Large intestine (tissue), 3 donors: ENCODE results near the gene PGD. TPM values are rescaled to one million over a fixed set of nuclear protein-coding genes. Genes with fewer than 3 reads are reported as not detected.
"Not testable (repeated sequence)": the region's sequence is repeated elsewhere in the genome, so short reads cannot be mapped to it uniquely, and the experiment has no call there.

ENCODE experiments used
- DNase-seq, 2 donors: peaks; one replicate each; pipeline versions ENCODE4 v3.0.0 to v3.0.0-alpha.2; 2013
- H3K27ac ChIP-seq: one replicate; pipeline ENCODE4 v1.5.1; 2013; ENCODE audit warnings: low read length
- H3K27me3 ChIP-seq: 2 replicates; pipeline ENCODE4 v1.6.1; 2013; ENCODE audit warnings: low read length; ENCODE audit not compliant: control insufficient read depth, insufficient read depth
- H3K36me3 ChIP-seq: 2 replicates; pipeline ENCODE4 v1.6.1; 2013; ENCODE audit warnings: low read length; ENCODE audit not compliant: control insufficient read depth, insufficient read depth
- H3K4me1 ChIP-seq: one replicate; pipeline ENCODE4 v1.6.1; 2013; ENCODE audit warnings: low read length; ENCODE audit not compliant: control insufficient read depth, insufficient read depth
- H3K4me3 ChIP-seq: one replicate; pipeline ENCODE4 v1.5.1; 2013; ENCODE audit warnings: low read length
- H3K9me3 ChIP-seq: one replicate; pipeline ENCODE4 v1.6.1; 2013; ENCODE audit warnings: mild to moderate bottlenecking, low read depth, low read length, moderate library complexity; ENCODE audit not compliant: control insufficient read depth
- WGBS: methylation state at CpG from one replicate; pipeline ENCODE4 v1.1.5; 2013; ENCODE audit warnings: low lambda C conversion rate; ENCODE audit not compliant: insufficient coverage; 5-methylcytosine and 5-hydroxymethylcytosine counted together
- polyA plus RNA-seq: library from polyadenylated mRNA; unstranded; fragments of 120-200 nt; gene quantifications from one replicate; pipeline ENCODE4 v1.2.1, GENCODE V29; 2013

Gene PGD
- polyA plus RNA-seq, 1 donor, result 130 TPM

DNA sequence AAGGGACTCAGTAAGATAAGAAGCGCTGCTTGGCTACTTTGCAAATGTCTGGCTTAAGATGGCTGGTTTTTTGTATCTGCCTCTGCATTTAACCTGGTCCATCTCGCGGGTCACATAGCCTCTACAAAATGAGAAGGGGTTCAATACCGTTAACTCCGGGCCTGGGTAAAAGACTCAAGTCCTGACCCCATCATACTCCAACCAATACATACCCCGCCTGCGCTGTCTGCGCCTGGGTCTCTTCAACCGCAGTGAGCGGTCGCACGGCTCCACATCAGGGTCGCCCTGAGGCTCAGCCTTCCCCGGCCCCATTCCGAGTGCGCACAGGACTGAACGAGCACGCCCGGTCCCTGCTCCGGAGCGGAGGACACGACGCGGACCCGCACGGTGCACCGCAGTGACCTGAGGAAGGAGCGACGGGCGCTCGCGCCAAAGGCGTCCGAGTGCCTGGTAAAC, 558 bp upstream of the PGD start:
- H3K36me3 ChIP-seq, result peaks cover 11% of the 10 kb centered on the region
- no peaks in the 10 kb centered on the region for H3K27me3 ChIP-seq
- H3K4me1 ChIP-seq, result peaks cover 12% of the 10 kb centered on the region
- no peaks in the 10 kb centered on the region for H3K9me3 ChIP-seq
- H3K27ac ChIP-seq, result peak overlapping the region; percentile 13
- no peak for DNase-seq
- no CpG with 5 or more reads among the region's 34 CpGs for WGBS
- H3K4me3 ChIP-seq, result peak overlapping the region; percentile 82

DNA sequence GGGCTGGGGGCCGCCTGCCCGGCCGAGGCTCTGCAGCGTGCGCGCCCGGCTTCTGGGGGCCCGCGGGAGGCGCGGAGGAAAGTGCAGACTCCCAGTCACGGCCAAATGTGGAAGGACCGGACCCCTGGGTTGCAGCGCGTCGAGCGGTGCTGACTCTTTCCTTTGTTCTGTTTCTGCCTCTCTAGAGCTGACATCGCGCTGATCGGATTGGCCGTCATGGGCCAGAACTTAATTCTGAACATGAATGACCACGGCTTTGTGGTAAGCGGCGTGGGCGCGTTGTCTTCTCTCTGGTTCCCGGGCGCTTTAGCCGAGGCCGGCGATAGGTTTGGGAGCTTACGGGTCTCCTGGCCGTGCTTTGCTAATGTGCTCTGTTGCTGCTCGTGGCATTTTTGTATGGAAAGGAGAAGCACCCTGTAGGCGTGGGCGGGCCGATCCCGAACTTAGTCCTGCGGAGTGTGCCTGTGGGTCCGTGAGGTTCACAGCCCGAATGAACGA, 629 bp downstream of the PGD start:
- DNase-seq, result no peak
- H3K36me3 ChIP-seq, result peaks cover 22% of the 10 kb centered on the region
- peak overlapping the region; percentile 1 for H3K27ac ChIP-seq
- H3K9me3 ChIP-seq, result no peaks in the 10 kb centered on the region
- H3K4me1 ChIP-seq, result peaks cover 12% of the 10 kb centered on the region
- 0% methylated on average over 1 of the region's 42 CpGs for WGBS
- peak overlapping the region; percentile 82 for H3K4me3 ChIP-seq
- no peaks in the 10 kb centered on the region for H3K27me3 ChIP-seq

DNA sequence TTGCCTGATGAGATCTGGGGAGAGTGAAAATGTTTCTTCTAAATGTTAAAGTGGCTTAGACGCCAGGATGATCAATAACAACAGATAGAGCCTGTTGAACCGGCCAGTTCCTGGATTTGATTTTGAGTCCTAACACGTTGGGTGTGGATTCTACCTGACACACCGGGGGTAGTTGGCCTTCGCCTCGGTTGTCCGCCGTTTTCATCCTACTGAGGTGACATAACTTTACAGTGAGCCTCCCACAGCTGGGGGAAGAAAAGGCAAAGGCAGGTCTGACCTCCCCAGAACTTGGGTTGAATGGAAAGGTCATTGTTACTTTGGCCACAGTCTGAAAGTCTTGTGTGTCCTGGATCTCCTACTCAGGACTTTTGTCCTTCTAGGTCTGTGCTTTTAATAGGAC, 1.1 kb downstream of the PGD start:
- peak overlapping the region; percentile 82 for H3K4me3 ChIP-seq
- no peaks in the 10 kb centered on the region for H3K9me3 ChIP-seq
- peaks cover 27% of the 10 kb centered on the region for H3K36me3 ChIP-seq
- H3K27me3 ChIP-seq, result no peaks in the 10 kb centered on the region
- H3K4me1 ChIP-seq, result peaks cover 12% of the 10 kb centered on the region
- no CpG with 5 or more reads among the region's 8 CpGs for WGBS
- peak in 1 of 2 donors; percentile 13 for DNase-seq
- peak overlapping the region; percentile 27 for H3K27ac ChIP-seq

DNA sequence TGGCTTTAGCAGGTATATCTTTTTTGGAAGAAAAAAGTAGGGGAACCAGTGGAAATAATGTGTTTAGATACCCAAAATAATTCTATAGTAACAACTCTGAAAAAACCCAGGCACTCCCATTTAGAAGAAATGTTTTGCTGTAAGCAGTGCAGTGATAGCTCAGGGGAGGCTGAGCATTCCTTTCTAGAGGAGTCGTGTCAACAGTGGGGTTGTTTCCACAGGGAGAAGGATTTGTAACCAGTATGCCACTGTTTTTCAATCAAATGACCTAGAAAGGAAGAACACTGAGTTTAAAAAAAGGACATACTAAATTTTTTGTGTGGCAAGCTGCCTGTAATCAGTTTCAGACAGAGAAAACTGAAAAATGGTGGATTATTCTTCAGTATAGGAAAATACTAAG, 2.4 kb downstream of the PGD start:
- Histone ChIP-seq H3K27me3 (no peaks in the 10 kb centered on the region), H3K4me1 (peaks cover 12% of the 10 kb centered on the region), H3K36me3 (peaks cover 39% of the 10 kb centered on the region), H3K27ac (no peak overlapping the region), H3K4me3 (no peak overlapping the region), H3K9me3 (no peaks in the 10 kb centered on the region)
- DNase-seq, result no peak
- no CpG with 5 or more reads among the region's 1 CpG for WGBS

DNA sequence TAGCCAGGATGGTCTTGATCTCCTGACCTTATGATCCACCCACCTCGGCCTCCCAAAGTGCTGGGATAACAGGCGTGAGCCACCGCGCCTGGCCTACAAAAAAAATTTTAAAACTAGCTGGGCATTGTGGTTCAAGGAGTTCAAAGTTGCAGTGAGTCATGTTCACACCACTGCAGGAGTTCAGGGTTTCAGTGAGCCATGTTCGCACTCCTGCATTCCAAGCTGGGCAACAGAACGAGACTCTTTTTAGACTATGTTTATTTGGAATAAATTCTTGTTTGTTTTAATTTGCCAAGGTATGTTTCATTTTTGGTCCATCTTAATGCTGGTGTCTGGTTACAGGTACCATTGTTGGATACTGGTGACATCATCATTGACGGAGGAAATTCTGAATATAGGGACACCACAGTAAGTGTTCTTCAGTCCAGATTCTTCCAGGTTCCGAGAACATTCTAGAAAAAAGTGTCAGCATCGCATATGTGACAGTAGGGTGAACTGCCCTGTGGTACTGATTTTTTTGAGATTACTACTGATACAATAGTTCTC, 3.9 kb downstream of the PGD start:
- Histone ChIP-seq H3K4me3 (no peak overlapping the region), H3K27ac (no peak overlapping the region), H3K9me3 (no peaks in the 10 kb centered on the region), H3K4me1 (peaks cover 12% of the 10 kb centered on the region), H3K36me3 (peaks cover 54% of the 10 kb centered on the region), H3K27me3 (no peaks in the 10 kb centered on the region)
- no peak for DNase-seq
- WGBS, result 100% methylated on average over 2 of the region's 9 CpGs

DNA sequence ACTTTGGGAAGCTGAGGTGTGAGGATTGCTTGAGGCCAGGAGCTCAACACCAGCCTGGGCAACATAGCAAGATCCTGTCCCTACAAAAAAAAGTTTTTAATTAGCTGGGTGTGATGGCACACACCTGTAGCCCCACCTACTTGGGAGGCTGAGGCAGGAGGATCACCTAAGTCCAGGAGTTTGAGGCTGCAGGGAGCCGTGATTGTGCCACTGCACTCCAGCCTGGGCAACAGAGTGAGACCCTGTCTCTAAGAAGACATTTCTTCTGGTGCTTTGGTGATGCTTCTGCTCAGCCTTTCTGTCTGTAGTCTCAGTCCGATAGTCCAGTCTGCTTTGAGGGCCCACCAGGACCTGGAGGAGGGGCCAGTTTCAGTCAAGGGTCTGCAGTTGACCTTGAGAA, 8.3 kb downstream of the PGD start:
- WGBS, result no CpG with 5 or more reads among the region's 2 CpGs
- Histone ChIP-seq H3K36me3 (peaks cover 88% of the 10 kb centered on the region), H3K27ac (no peak overlapping the region), H3K27me3 (no peaks in the 10 kb centered on the region), H3K4me3 (no peak overlapping the region), H3K9me3 (no peaks in the 10 kb centered on the region), H3K4me1 (no peaks in the 10 kb centered on the region)
- DNase-seq, result no peak

DNA sequence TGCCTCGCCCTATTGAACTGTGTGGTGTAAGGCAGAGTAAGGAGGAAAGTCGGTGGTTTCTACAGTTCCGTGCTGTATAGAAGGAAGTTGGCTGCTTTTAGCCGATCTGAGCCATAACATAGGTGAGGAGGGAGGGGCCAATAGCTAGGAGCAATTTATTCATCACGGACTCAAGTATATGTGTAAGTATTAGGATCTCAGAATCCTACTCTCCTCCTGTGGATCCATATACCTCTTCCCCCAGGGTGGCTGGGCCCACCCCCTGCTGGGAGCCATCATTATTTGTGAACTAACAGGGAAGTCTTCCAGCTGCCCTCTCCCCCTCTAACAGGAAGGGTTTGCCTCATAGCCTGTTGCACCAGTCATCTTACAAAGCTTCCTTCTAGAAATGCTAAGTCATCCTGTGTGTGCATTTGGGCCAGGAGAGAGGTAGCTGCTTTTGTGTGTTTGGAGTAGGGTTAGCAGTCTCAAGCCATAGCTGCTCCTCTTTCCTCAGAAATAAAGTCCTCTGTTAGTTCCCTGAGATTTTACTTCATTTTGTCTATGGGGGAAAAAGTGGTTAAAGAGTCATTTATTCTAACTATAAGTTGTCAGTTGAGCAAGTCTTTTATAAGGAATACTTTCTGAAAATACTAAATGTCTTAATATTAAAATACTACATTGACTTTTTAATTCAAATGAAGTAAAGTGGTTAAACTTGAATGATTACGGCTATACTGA, 16.5 kb downstream of the PGD start:
- Histone ChIP-seq H3K36me3 (peaks cover 73% of the 10 kb centered on the region), H3K4me1 (no peaks in the 10 kb centered on the region), H3K4me3 (no peak overlapping the region), H3K27ac (no peak overlapping the region), H3K9me3 (no peaks in the 10 kb centered on the region), H3K27me3 (no peaks in the 10 kb centered on the region)
- no peak for DNase-seq
- 100% methylated on average over 2 of the region's 6 CpGs for WGBS

DNA sequence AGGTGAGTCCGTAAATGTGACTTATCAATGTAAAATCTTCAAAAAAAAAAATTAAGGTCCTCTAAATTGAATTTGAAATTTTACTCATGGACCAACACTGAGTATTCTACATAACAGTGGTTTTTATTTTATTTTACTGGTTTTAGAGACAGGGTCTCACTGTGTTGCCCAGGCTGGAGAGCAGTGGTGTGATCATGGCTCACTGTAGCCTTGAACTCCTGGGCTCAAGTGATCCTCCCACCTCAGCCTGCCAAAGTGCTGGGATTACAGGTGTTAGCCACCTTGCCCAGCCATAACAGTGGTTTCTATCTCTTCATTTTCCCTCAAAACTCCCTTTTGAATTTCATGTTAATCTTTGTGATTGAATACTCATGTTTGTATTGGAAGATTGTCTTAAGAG, 17.1 kb downstream of the PGD start:
- not testable (repeated sequence) for DNase-seq, H3K4me1 ChIP-seq, H3K27me3 ChIP-seq, H3K9me3 ChIP-seq, H3K27ac ChIP-seq, H3K4me3 ChIP-seq
- no CpG with 5 or more reads among the region's 1 CpG for WGBS
- peaks cover 73% of the 10 kb centered on the region for H3K36me3 ChIP-seq

DNA sequence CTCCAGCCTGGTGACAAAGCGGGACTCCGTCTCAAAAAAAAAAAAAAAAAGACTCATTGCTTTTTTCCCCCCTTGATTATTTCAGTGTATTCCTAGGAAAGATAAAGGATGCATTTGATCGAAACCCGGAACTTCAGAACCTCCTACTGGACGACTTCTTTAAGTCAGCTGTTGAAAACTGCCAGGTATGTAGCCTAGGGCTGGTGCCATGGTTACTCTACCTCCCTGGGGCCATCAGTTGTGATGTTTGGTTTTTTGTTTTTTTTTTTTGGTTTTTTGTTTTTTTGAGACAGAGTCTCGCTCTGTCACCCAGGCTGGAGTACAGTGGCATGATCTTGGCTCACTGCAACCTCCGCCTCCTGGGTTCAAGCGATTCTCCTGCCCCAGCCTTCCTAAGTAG, 19.9 kb downstream of the PGD start:
- WGBS, result 100% methylated on average over 1 of the region's 8 CpGs
- H3K36me3 ChIP-seq, result peaks cover 59% of the 10 kb centered on the region
- not testable (repeated sequence) for H3K27ac ChIP-seq, H3K4me3 ChIP-seq, H3K9me3 ChIP-seq, DNase-seq, H3K4me1 ChIP-seq, H3K27me3 ChIP-seq

DNA sequence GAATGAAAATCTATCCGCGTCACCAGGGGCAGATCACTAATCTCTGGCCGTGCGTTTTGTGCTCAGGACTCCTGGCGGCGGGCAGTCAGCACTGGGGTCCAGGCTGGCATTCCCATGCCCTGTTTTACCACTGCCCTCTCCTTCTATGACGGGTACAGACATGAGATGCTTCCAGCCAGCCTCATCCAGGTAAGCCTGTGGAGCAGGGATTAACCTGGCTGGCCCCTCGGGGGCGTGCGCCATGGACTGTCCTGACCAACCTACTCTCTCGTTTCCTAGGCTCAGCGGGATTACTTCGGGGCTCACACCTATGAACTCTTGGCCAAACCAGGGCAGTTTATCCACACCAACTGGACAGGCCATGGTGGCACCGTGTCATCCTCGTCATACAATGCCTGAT, 20.5 kb downstream of the PGD start:
- H3K9me3 ChIP-seq, result no peaks in the 10 kb centered on the region
- H3K27me3 ChIP-seq, result no peaks in the 10 kb centered on the region
- H3K36me3 ChIP-seq, result peaks cover 56% of the 10 kb centered on the region
- no peak overlapping the region for H3K27ac ChIP-seq
- no peaks in the 10 kb centered on the region for H3K4me1 ChIP-seq
- WGBS, result no CpG with 5 or more reads among the region's 15 CpGs
- DNase-seq, result no peak
- H3K4me3 ChIP-seq, result no peak overlapping the region

DNA sequence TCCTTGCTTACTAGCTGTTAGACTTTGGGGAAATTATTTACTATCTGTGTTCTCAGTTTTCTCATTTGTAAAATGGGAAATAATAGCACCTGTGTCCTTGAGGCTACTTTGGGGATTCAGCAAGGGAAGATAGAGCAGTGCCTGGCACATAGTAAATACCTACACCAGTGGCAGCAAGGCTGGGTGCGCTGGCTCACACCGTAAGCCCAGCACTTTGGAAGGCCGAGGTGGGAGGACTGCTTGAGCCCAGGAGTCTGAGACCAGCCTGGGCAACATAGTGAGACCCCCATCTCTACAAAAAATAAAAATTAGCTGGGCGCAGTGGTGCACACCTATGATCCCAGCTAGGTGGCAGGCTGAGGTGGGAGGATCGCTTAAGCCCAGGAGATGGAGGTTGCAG, 22.8 kb downstream of the PGD start:
- no CpG with 5 or more reads among the region's 5 CpGs for WGBS
- Histone ChIP-seq H3K27me3 (no peaks in the 10 kb centered on the region), H3K27ac (no peak overlapping the region), H3K4me1 (no peaks in the 10 kb centered on the region), H3K4me3 (no peak overlapping the region), H3K9me3 (no peaks in the 10 kb centered on the region), H3K36me3 (peaks cover 42% of the 10 kb centered on the region)
- DNase-seq, result no peak
